ENCODE results near the gene CTU2. TPM values are rescaled to one million over a fixed set of nuclear protein-coding genes. Genes with fewer than 3 reads are reported as not detected.

CTU2 gene
- total and polyA plus RNA-seq, 10 of the 15 experiments (the other 5 are each of a cell fraction or from before 2014, with no cell fraction given): 0.32 to 44.5 (median 18.2) TPM

- TF ChIP-seq USF2 (IDR thresholded peaks at IDR 0.05; ENCODE audit: borderline replicate concordance, low read depth, low read length) (no peak; the same call in 1 of the 2 replicates), EED (IDR thresholded peaks at IDR 0.05; ENCODE audit: low read depth) (peak; percentile 84), NFIC (IDR thresholded peaks at IDR 0.05; ENCODE audit: low read depth, low read length) (no peak), ZNF687 (IDR thresholded peaks at IDR 0.05) (peak; percentile 59), SRF (IDR thresholded peaks at IDR 0.05; ENCODE audit: low read depth in 2 of 2, low read length in 2 of 2) (0 out of 4 replicates have a peak, but pooled peaks of 1 of the 2 experiments have one; percentile 19), IRF4 (IDR thresholded peaks at IDR 0.05; ENCODE audit: low read depth, low read length) (0 out of 2 replicates have a peak, but pooled peaks have one; percentile 15), GABPA (IDR thresholded peaks at IDR 0.05; ENCODE audit: low read depth) (peak; percentile 77; the same call in 1 of the 2 replicates), ZNF274 (IDR thresholded peaks at IDR 0.05; ENCODE audit: insufficient read depth, insufficient read length) (no peak), EP300 (IDR thresholded peaks at IDR 0.05; ENCODE audit: borderline replicate concordance in 1 of 2, control insufficient read depth in 1 of 2, low read depth in 2 of 2, low read length in 2 of 2) (peak; percentile 13 to 34; a peak in 2 of 4 replicates), SMARCA5 (IDR thresholded peaks at IDR 0.05) (0 out of 2 replicates have a peak, but pooled peaks have one; percentile 78), STAT3 (IDR thresholded peaks at IDR 0.05; ENCODE audit: low read depth, low read length) (no peak), ZBED1 (IDR thresholded peaks at IDR 0.05; ENCODE audit: borderline replicate concordance) (no peak), HSF1 (IDR thresholded peaks at IDR 0.05; ENCODE audit: low read depth, low read length) (no peak), MYC (IDR thresholded peaks at IDR 0.05; ENCODE audit: insufficient read depth, insufficient read length, insufficient replicate concordance, low read length, severe bottlenecking) (peak; percentile 50)
- TF ChIP-seq, protein P1, sequence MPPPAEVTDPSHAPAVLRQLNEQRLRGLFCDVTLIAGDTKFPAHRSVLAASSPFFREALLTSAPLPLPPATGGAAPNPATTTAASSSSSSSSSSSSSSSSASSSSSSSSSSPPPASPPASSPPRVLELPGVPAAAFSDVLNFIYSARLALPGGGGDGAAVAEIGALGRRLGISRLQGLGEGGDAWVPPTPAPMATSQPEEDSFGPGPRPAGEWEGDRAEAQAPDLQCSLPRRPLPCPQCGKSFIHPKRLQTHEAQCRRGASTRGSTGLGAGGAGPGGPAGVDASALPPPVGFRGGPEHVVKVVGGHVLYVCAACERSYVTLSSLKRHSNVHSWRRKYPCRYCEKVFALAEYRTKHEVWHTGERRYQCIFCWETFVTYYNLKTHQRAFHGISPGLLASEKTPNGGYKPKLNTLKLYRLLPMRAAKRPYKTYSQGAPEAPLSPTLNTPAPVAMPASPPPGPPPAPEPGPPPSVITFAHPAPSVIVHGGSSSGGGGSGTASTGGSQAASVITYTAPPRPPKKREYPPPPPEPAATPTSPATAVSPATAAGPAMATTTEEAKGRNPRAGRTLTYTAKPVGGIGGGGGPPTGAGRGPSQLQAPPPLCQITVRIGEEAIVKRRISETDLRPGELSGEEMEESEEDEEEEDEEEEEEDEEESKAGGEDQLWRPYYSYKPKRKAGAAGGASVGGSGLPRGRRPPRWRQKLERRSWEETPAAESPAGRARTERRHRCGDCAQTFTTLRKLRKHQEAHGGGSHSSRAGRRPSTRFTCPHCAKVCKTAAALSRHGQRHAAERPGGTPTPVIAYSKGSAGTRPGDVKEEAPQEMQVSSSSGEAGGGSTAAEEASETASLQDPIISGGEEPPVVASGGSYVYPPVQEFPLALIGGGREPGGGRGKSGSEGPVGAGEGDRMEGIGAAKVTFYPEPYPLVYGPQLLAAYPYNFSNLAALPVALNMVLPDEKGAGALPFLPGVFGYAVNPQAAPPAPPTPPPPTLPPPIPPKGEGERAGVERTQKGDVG (CRISPR knock-in tag; IDR thresholded peaks at IDR 0.05): no peak
Measured at GRCh38 chr16:88700636-88701482, 5.4 kb upstream of the CTU2 start (continued).

Measured in GM12878 (cell line).